WTC11 (cell line): ENCODE results near the gene PPM1L. TPM values are rescaled to one million over a fixed set of nuclear protein-coding genes. Genes with fewer than 3 reads are reported as not detected.

Source experiments
- ATAC-seq: fragments of 200-7000 bp; cut with Tn5 transposase; 2 replicates; pipeline ENCODE4 v1.10.0; 2021; ENCODE audit warnings: mild to moderate bottlenecking, moderate library complexity
- CTCF ChIA-PET: fragments of 300-600 bp; sonication (Branson Sonifier 250); formaldehyde crosslinking; loops from one replicate; lab custom pipeline; 2021; ENCODE audit warnings: antibody characterized with exemption; lab: Charles Lee
- POLR2A ChIA-PET: fragments of 350-600 bp; sonication (Branson Sonifier 250); formaldehyde crosslinking; loops from one replicate; lab custom pipeline; 2021; ENCODE audit warnings: antibody characterized with exemption; lab: Charles Lee
- DNase-seq: peaks from one replicate; pipeline ENCODE4 v3.0.0; 2021; ENCODE audit warnings: low spot score
- H3K27ac Mint-ChIP-seq: 2 replicates; pipeline ENCODE4 v1.8.0; 2021; ENCODE audit warnings: mixed read lengths
- H3K27me3 Mint-ChIP-seq: 2 replicates; pipeline ENCODE4 v1.8.0; 2021; ENCODE audit warnings: low read depth, mild to moderate bottlenecking, moderate library complexity, mixed read lengths
- H3K36me3 Mint-ChIP-seq: 2 replicates; pipeline ENCODE4 v1.8.0; 2021; ENCODE audit warnings: mixed read lengths
- H3K4me1 Mint-ChIP-seq: 2 replicates; pipeline ENCODE4 v1.8.0; 2022; ENCODE audit warnings: mixed read lengths
- H3K4me3 Mint-ChIP-seq: 2 replicates; pipeline ENCODE4 v1.8.0; 2021; ENCODE audit warnings: mild to moderate bottlenecking, moderate library complexity, mixed read lengths
- H3K9me3 Mint-ChIP-seq: 2 replicates; pipeline ENCODE4 v1.8.0; 2021; ENCODE audit warnings: mixed read lengths
- ATF1 ChIP-seq: sonication (generic); formaldehyde crosslinking; IDR thresholded peaks from 2 replicates; pipeline ENCODE4 v1.8.1; 2023; ENCODE audit warnings: mild to moderate bottlenecking, moderate library complexity, missing genetic modification reagents
- CREB1 ChIP-seq: sonication (generic); formaldehyde crosslinking; IDR thresholded peaks from 2 replicates; pipeline ENCODE4 v1.8.0; 2023; ENCODE audit warnings: mild to moderate bottlenecking, missing genetic modification reagents
- E2F5 ChIP-seq: sonication (generic); formaldehyde crosslinking; IDR thresholded peaks from 2 replicates; pipeline ENCODE4 v1.8.1; 2022; ENCODE audit warnings: mild to moderate bottlenecking, moderate library complexity, missing genetic modification reagents
- ELF4 ChIP-seq: sonication (generic); formaldehyde crosslinking; IDR thresholded peaks from 2 replicates; pipeline ENCODE4 v1.8.1; 2022; ENCODE audit warnings: low read depth, mild to moderate bottlenecking, moderate library complexity, missing genetic modification reagents
- EMX1 ChIP-seq: fragments of 250-450 bp; sonication (Bioruptor Pico); IDR thresholded peaks from 2 replicates; pipeline ENCODE4 v1.8.0; 2021; ENCODE audit warnings: mild to moderate bottlenecking
- ESRRA ChIP-seq: sonication (generic); formaldehyde crosslinking; IDR thresholded peaks from 2 replicates; pipeline ENCODE4 v1.8.1; 2022; ENCODE audit warnings: mild to moderate bottlenecking, missing genetic modification reagents, borderline replicate concordance
- FOXK1 ChIP-seq: sonication (generic); formaldehyde crosslinking; IDR thresholded peaks from 2 replicates; pipeline ENCODE4 v1.8.0; 2022; ENCODE audit warnings: mild to moderate bottlenecking, moderate library complexity, missing genetic modification reagents
- FOXP4 ChIP-seq: sonication (generic); formaldehyde crosslinking; IDR thresholded peaks from 2 replicates; pipeline ENCODE4 v1.8.0; 2022; ENCODE audit warnings: mild to moderate bottlenecking, missing genetic modification reagents
- GABPB1 ChIP-seq: sonication (generic); formaldehyde crosslinking; IDR thresholded peaks from 2 replicates; pipeline ENCODE4 v1.8.1; 2023; ENCODE audit warnings: mild to moderate bottlenecking, missing genetic modification reagents
- JUN ChIP-seq: sonication (generic); formaldehyde crosslinking; IDR thresholded peaks from 2 replicates; pipeline ENCODE4 v1.8.0; 2023; ENCODE audit warnings: mild to moderate bottlenecking, missing genetic modification reagents
- NR1H2 ChIP-seq: sonication (generic); formaldehyde crosslinking; IDR thresholded peaks from 2 replicates; pipeline ENCODE4 v1.9.0; 2021; ENCODE audit warnings: mild to moderate bottlenecking, moderate library complexity, missing genetic modification reagents
- RELA ChIP-seq: sonication (generic); formaldehyde crosslinking; IDR thresholded peaks from 2 replicates; pipeline ENCODE4 v1.8.1; 2022; ENCODE audit warnings: missing genetic modification reagents, mild to moderate bottlenecking, borderline replicate concordance
- SOX15 ChIP-seq: fragments of 250-450 bp; sonication (Bioruptor Pico); IDR thresholded peaks from 2 replicates; pipeline ENCODE4 v1.9.0; 2021; ENCODE audit warnings: mild to moderate bottlenecking
- ZNF121 ChIP-seq: sonication (generic); formaldehyde crosslinking; IDR thresholded peaks from 2 replicates; pipeline ENCODE4 v1.8.0; 2023; ENCODE audit warnings: missing genetic modification reagents
- ZNF263 ChIP-seq: sonication (generic); formaldehyde crosslinking; IDR thresholded peaks from 2 replicates; pipeline ENCODE4 v1.8.1; 2022; ENCODE audit warnings: low read depth, mild to moderate bottlenecking, moderate library complexity, missing genetic modification reagents
- ZNF396 ChIP-seq: fragments of 250-450 bp; sonication (Bioruptor Pico); IDR thresholded peaks from 2 replicates; pipeline ENCODE4 v1.8.0; 2021; ENCODE audit warnings: mild to moderate bottlenecking, moderate library complexity, borderline replicate concordance
- ZNF671 ChIP-seq: fragments of 250-450 bp; sonication (Bioruptor Pico); IDR thresholded peaks from 2 replicates; pipeline ENCODE4 v1.8.0; 2021; ENCODE audit warnings: mild to moderate bottlenecking
- total RNA-seq: library from RNA; stranded (reverse); gene quantifications from 3 replicates; pipeline ENCODE4 v1.2.3, GENCODE V29; 2021
- TF ChIP-seq, protein P1 (sequence below): sonication (generic); formaldehyde crosslinking; IDR thresholded peaks from 2 replicates; pipeline ENCODE4 v1.8.1; 2023; ENCODE audit warnings: mild to moderate bottlenecking, missing genetic modification reagents
- TF ChIP-seq, protein P2 (sequence below): sonication (generic); formaldehyde crosslinking; IDR thresholded peaks from 2 replicates; pipeline ENCODE4 v1.8.0; 2022; ENCODE audit warnings: mild to moderate bottlenecking, missing genetic modification reagents
- TF ChIP-seq, protein P3 (sequence below): fragments of 250-450 bp; sonication (Bioruptor Pico); IDR thresholded peaks from 2 replicates; pipeline ENCODE4 v1.9.0; 2021; ENCODE audit warnings: mild to moderate bottlenecking, borderline replicate concordance

The PPM1L gene
- total RNA-seq, 1 experiment from 2014 or later: 18.1 TPM

GRCh38 chr3:160780245-160780644 lies 24.2 kb downstream of the PPM1L start:
- CTCF ChIA-PET: no interaction called here
- no peak for ATAC-seq

GRCh38 chr3:160781402-160781801 lies 25.4 kb downstream of the PPM1L start:
- no peak for DNase-seq

More at GRCh38 chr3:160780245-160780644, 24.2 kb downstream of the PPM1L start:
- no peak for DNase-seq
- Mint-ChIP-seq H3K27ac (no peak overlapping the region; the same call in 1 of the 2 replicates), H3K4me3 (no peak overlapping the region), H3K36me3 (no peaks in the 10 kb centered on the region), H3K9me3 (no peaks in the 10 kb centered on the region), H3K4me1 (peaks cover 30% of the 10 kb centered on the region), H3K27me3 (no peaks in the 10 kb centered on the region)
- POLR2A ChIA-PET: no interaction called here
- TF ChIP-seq ATF1 (CRISPR knock-in tag) (no peak), NR1H2 (CRISPR knock-in tag) (no peak), FOXP4 (CRISPR knock-in tag) (no peak), CREB1 (CRISPR knock-in tag) (no peak), SOX15 (CRISPR knock-in tag) (no peak), ZNF121 (CRISPR knock-in tag) (no peak), GABPB1 (CRISPR knock-in tag) (no peak), FOXK1 (CRISPR knock-in tag) (no peak), EMX1 (CRISPR knock-in tag) (no peak), E2F5 (CRISPR knock-in tag) (no peak)
- TF ChIP-seq, protein P1, sequence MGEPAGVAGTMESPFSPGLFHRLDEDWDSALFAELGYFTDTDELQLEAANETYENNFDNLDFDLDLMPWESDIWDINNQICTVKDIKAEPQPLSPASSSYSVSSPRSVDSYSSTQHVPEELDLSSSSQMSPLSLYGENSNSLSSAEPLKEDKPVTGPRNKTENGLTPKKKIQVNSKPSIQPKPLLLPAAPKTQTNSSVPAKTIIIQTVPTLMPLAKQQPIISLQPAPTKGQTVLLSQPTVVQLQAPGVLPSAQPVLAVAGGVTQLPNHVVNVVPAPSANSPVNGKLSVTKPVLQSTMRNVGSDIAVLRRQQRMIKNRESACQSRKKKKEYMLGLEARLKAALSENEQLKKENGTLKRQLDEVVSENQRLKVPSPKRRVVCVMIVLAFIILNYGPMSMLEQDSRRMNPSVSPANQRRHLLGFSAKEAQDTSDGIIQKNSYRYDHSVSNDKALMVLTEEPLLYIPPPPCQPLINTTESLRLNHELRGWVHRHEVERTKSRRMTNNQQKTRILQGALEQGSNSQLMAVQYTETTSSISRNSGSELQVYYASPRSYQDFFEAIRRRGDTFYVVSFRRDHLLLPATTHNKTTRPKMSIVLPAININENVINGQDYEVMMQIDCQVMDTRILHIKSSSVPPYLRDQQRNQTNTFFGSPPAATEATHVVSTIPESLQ (CRISPR knock-in tag): no peak
- TF ChIP-seq, protein P2, sequence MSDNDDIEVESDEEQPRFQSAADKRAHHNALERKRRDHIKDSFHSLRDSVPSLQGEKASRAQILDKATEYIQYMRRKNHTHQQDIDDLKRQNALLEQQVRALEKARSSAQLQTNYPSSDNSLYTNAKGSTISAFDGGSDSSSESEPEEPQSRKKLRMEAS (CRISPR knock-in tag): no peak

GRCh38 chr3:160781863-160782262 lies 25.8 kb downstream of the PPM1L start:
- ChIA-PET CTCF (no interaction called here), POLR2A (no interaction called here)
- H3K27me3 Mint-ChIP-seq: no peaks in the 10 kb centered on the region
- no peak overlapping the region for H3K27ac Mint-ChIP-seq
- peaks cover 5% of the 10 kb centered on the region for H3K36me3 Mint-ChIP-seq
- H3K4me1 Mint-ChIP-seq: peaks cover 35% of the 10 kb centered on the region
- H3K4me3 Mint-ChIP-seq: no peak overlapping the region
- H3K9me3 Mint-ChIP-seq: peaks cover 5% of the 10 kb centered on the region
- ATAC-seq (no peak), DNase-seq (no peak)
- TF ChIP-seq ZNF396 (CRISPR knock-in tag) (no peak), ESRRA (CRISPR knock-in tag) (no peak)

More at GRCh38 chr3:160781402-160781801, 25.4 kb downstream of the PPM1L start:
- no peak overlapping the region for H3K4me3 Mint-ChIP-seq
- CTCF ChIA-PET: no interaction called here
- peaks cover 35% of the 10 kb centered on the region for H3K4me1 Mint-ChIP-seq
- TF ChIP-seq ESRRA (CRISPR knock-in tag): no peak
- POLR2A ChIA-PET: no interaction called here
- peaks cover under 1% of the 10 kb centered on the region for H3K9me3 Mint-ChIP-seq
- H3K27ac Mint-ChIP-seq: 0 out of 2 replicates have a peak overlapping the region, but pooled peaks have one; percentile 24
- no peaks in the 10 kb centered on the region; the same call in 1 of the 2 replicates for H3K36me3 Mint-ChIP-seq
- no peaks in the 10 kb centered on the region for H3K27me3 Mint-ChIP-seq
- ATAC-seq: no peak

DNA sequence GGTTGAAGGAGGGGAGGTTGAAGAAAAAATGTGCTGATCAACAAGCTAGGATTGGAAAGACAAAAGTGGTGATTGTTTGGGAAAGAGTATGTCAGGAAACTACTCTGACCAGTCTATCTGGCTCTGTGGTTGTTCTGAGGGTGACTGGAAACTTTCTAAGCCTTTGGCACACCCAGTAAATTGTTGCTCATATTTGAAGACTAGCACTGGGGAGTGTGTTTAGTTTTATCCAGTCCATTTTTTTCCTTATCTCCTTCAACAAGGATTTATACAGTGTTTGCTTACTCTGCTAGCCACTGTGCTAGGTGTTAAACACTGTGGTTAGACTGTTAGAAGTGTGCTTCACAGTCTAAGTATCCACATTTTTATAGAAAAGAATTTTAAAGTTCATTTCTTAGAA lies 28.8 kb downstream of the PPM1L start:
- Mint-ChIP-seq H3K36me3 (peaks cover 20% of the 10 kb centered on the region), H3K4me1 (peaks cover 31% of the 10 kb centered on the region), H3K27ac (peak overlapping the region; percentile 96), H3K9me3 (peaks cover 20% of the 10 kb centered on the region), H3K27me3 (no peaks in the 10 kb centered on the region), H3K4me3 (peak overlapping the region; percentile 19; the same call in 1 of the 2 replicates)
- DNase-seq (no peak), ATAC-seq (peak; percentile 86)
- ChIA-PET CTCF (no interaction called here), POLR2A (no interaction called here)
- TF ChIP-seq ELF4 (CRISPR knock-in tag): no peak
- TF ChIP-seq JUN (CRISPR knock-in tag): no peak
- TF ChIP-seq, protein P3, sequence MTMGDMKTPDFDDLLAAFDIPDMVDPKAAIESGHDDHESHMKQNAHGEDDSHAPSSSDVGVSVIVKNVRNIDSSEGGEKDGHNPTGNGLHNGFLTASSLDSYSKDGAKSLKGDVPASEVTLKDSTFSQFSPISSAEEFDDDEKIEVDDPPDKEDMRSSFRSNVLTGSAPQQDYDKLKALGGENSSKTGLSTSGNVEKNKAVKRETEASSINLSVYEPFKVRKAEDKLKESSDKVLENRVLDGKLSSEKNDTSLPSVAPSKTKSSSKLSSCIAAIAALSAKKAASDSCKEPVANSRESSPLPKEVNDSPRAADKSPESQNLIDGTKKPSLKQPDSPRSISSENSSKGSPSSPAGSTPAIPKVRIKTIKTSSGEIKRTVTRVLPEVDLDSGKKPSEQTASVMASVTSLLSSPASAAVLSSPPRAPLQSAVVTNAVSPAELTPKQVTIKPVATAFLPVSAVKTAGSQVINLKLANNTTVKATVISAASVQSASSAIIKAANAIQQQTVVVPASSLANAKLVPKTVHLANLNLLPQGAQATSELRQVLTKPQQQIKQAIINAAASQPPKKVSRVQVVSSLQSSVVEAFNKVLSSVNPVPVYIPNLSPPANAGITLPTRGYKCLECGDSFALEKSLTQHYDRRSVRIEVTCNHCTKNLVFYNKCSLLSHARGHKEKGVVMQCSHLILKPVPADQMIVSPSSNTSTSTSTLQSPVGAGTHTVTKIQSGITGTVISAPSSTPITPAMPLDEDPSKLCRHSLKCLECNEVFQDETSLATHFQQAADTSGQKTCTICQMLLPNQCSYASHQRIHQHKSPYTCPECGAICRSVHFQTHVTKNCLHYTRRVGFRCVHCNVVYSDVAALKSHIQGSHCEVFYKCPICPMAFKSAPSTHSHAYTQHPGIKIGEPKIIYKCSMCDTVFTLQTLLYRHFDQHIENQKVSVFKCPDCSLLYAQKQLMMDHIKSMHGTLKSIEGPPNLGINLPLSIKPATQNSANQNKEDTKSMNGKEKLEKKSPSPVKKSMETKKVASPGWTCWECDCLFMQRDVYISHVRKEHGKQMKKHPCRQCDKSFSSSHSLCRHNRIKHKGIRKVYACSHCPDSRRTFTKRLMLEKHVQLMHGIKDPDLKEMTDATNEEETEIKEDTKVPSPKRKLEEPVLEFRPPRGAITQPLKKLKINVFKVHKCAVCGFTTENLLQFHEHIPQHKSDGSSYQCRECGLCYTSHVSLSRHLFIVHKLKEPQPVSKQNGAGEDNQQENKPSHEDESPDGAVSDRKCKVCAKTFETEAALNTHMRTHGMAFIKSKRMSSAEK (CRISPR knock-in tag): no peak
- TF ChIP-seq ZNF671: no peak
- TF ChIP-seq RELA: no peak
- no peak for TF ChIP-seq ZNF263 (CRISPR knock-in tag)
